ENCODE measurements around the gene PBX3.

- TF ChIP-seq CTCF (IDR thresholded peaks at IDR 0.05; ENCODE audit: low read depth, low read length, poor library complexity, severe bottlenecking) (no peak), EZH2phosphoT487 (IDR thresholded peaks at IDR 0.05; ENCODE audit: borderline replicate concordance, low read length) (no peak)
Measured at GRCh38 chr9:125826850-125827249, 79.7 kb downstream of the PBX3 start.
